Measurements from ENCODE around the gene SDK1.
A peak's percentile ranks its signal among the peaks of the same experiment; 100 is the strongest.

Gene SDK1

GRCh38 chr7:3835109-3835508 is 534.1 kb downstream of the SDK1 start:
- DNase-seq = no peak

- no peak for DNase-seq
Observed at GRCh38 chr7:3836855-3837254, 535.8 kb downstream of the SDK1 start.

- no peak for DNase-seq
Observed at GRCh38 chr7:3844540-3845151, 543.6 kb downstream of the SDK1 start.

GRCh38 chr7:3846738-3847137 is 545.7 kb downstream of the SDK1 start:
- DNase-seq = no peak

- DNase-seq = no peak
Observed at GRCh38 chr7:3847336-3847735, 546.3 kb downstream of the SDK1 start.

- DNase-seq = no peak
Observed at GRCh38 chr7:3859431-3859830, 558.4 kb downstream of the SDK1 start.

GRCh38 chr7:3860932-3861331 is 559.9 kb downstream of the SDK1 start:
- DNase-seq = no peak

- no peak for DNase-seq
Observed at GRCh38 chr7:3861386-3861785, 560.3 kb downstream of the SDK1 start.

- peak; percentile 85 for DNase-seq
Observed at GRCh38 chr7:3861941-3862340, 560.9 kb downstream of the SDK1 start.

GRCh38 chr7:3862774-3863173 is 561.7 kb downstream of the SDK1 start:
- no peak for DNase-seq

GRCh38 chr7:3866277-3866676 is 565.2 kb downstream of the SDK1 start:
- no peak for DNase-seq

- DNase-seq = no peak
Observed at GRCh38 chr7:3867863-3868262, 566.8 kb downstream of the SDK1 start.

GRCh38 chr7:3879355-3880075 is 578.5 kb downstream of the SDK1 start:
- DNase-seq = no peak

- DNase-seq = no peak
Observed at GRCh38 chr7:3880228-3880987, 579.4 kb downstream of the SDK1 start.

GRCh38 chr7:3882782-3883181 is 581.7 kb downstream of the SDK1 start:
- no peak for DNase-seq

- no peak for DNase-seq
Observed at GRCh38 chr7:3884543-3884942, 583.5 kb downstream of the SDK1 start.

GRCh38 chr7:3887096-3887690 is 586.1 kb downstream of the SDK1 start:
- DNase-seq = no peak

- no peak for DNase-seq
Observed at GRCh38 chr7:3888096-3888495, 587.0 kb downstream of the SDK1 start.

GRCh38 chr7:3892157-3892556 is 591.1 kb downstream of the SDK1 start:
- DNase-seq = no peak

GRCh38 chr7:3892686-3893085 is 591.6 kb downstream of the SDK1 start:
- no peak for DNase-seq

- DNase-seq = no peak
Observed at GRCh38 chr7:3893151-3893788, 592.2 kb downstream of the SDK1 start.

GRCh38 chr7:3893789-3894153 is 592.7 kb downstream of the SDK1 start:
- DNase-seq = no peak

Data from islet precursor cell (in vitro differentiated cells).